ENCODE data around the gene NOP14.

GRCh38 chr4:2942037-2942531 is 21.1 kb downstream of the NOP14 start:
- TF ChIP-seq CTCF (conservative IDR thresholded peaks at IDR 0.05; ENCODE audit: low read length) (no peak), EZH2phosphoT487 (IDR thresholded peaks at IDR 0.05; ENCODE audit: borderline replicate concordance, low read depth, low read length) (no peak)

Measured in OCI-LY7 (cell line).